GM19438 (cell line): Measurements from ENCODE around the gene MBD3L2B.

Source experiments
- ATAC-seq: cut with Tn5 transposase; IDR thresholded peaks from one replicate; pipeline ENCODE4 v1.9.1; 2021; ENCODE audit warnings: low read depth; ENCODE audit not compliant: unreplicated experiment

Gene MBD3L2B

DNA sequence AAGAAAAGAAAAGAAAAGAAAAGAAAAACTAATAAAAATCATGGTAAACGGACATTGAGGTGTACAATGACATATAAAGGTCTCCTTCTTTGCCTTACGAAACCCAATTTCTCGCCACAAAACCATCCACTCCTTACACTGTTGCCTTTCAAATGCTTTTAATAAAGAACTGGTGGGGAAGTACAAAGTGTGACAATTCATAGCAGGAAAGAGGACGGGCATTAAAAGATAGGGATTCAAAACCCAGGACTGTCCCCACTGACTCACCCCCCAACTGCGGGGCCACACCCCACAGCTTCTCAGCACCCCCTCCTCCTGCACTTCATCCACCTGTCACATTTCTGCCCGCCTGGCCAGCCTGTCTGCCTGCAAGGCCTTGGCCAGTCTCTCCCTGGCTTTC is 2.4 kb downstream of the MBD3L2B start:
- ATAC-seq = no peak

DNA sequence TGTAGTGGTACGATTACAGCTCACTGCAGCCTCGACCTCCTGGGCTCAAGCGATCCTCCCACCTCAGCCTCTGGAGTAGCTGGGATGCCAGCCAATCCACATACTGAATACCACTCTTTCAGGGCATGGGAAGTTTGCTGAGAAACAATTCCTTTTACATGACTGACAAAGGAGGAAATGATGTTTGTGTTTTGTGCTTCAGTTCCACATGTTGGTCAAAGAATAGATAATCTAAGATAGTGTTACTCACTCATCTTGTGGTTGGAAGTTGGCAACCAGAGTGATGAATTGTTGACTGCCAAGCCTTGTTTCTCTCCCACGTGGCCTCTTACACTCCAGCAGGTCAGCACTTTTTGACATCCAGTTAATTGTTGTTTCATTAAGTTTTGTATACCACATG is 7.6 kb downstream of the MBD3L2B start:
- no peak for ATAC-seq

DNA sequence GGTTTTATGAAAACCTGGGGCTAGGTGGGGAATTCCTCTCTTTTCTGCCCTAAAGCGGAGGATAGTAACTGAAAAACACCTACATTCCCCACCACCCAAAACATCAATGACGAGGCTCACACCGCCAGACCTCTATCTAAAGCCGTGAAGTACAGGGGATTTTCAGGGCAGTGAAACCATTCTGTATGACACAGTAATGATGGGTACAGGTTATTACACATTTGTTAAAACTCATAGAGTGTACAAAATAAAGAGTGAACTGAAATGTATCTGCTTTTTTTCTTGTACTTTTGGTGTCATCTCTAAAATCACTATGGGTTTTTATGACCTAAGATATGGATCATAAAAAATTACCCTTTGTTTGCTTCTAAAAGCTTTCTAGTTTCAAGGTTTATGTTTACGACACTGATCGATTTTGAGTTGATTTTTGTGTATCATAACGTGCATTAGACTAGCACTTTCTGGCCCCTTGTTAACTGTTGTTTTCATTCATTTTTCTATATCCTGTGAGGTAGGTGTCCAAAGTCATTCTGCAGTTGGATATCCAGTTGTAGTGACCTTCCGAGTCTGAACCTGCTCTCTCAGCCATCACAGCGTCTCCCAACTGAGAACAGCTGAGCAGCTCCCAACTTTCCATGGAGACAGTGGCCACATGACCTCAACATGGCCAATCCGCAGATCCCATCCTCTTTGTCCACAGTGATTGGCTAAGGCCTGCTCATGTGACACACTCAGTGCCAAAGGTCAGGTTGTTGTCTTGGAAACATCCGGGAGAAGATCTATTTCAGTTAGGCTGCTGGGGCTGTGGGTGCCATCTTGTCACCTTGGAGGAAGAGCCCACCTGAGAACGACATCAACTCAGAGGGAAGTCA is 10.3 kb downstream of the MBD3L2B start:
- ATAC-seq = no peak

DNA sequence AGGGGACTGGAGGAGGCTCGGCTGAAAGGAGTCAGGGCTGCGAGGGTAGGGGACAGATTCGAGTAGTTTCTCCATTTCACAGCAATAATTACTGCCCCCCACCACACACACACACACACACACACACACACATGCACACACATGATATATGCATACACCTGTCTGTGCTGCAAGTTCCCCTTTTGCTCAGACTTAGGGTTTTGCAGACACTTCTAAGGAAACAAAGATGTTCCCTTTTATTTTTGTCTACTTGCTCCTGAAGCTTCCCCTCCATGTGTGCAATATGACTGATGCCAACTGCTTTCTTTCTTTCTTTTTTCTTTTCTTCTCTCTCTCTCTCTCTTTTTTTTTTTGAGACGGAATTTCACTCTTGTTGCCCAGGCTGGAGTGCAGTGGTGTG is 13.4 kb downstream of the MBD3L2B start:
- ATAC-seq = no peak

DNA sequence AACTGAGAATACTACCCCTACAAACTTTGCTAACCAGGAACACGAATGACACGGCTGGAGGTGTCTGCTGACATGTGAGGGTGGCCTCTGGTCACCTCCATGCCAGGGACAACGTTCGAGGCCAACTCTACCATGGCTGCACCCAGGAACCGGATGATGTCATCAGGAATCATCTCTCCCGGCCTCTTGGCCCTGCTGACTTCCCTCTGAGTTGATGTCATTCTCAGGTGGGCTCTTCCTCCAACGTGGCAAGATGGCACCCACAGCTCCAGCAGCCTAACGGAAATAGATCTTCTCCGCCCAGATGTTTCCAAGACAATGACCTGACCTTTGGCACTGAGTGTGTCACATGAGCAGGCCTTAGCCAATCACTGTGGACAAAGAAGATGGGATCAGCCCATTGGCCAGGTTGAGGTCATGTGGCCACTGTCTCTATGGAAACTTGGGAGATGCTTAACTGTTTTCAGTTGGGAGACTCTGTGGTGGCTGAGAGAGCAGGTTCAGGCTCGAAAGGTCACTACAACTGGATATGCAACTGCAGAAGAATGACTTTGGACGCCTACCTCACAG is 15.0 kb downstream of the MBD3L2B start:
- no peak for ATAC-seq

DNA sequence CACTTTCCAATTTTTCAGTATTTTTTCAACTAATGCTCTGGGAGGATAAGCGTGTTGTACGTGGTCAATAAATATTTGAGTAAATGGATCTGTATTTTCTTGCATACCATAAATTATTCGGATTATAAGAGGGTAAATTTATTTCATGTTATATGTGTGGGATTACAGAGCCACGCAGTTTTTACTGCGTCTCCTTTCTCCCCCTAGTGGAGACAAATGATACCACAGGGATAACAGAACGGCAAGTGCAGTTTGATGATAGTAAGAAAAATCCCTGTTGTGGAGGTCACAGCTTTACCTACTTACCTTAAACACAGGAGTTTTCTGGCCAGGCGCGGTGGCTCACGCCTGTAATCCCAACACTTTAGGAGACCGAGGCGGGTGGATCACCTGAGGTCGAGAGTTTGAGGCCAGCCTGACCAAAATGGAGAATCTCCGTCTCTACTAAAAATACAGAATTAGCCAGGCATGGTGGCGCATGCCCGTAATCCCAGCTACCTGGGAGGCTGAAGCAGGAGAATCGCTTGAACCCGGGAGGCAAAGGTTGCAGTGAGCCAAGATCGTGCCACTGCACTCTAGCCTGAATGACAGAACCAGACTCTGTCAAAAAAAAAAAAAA is 16.8 kb downstream of the MBD3L2B start:
- ATAC-seq = no peak

DNA sequence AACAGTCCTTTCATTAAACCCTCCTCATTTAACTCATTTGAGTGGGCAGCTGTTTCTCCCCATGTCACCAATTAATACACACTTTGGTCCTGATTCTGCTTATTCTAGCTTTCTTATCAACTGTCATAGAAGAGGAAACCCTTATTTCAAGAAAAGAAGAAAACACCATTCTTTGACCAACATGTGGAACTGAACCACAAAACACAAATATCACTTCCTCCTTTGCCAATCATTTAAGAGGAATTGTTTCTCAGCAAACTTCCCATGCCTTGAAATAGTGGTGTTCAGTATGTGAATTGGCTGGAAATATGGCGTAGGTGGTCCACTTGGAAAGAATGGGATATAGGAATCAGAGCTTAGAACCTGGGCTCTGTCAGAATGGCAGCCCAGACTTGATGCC is 20.4 kb downstream of the MBD3L2B start:
- no peak for ATAC-seq

DNA sequence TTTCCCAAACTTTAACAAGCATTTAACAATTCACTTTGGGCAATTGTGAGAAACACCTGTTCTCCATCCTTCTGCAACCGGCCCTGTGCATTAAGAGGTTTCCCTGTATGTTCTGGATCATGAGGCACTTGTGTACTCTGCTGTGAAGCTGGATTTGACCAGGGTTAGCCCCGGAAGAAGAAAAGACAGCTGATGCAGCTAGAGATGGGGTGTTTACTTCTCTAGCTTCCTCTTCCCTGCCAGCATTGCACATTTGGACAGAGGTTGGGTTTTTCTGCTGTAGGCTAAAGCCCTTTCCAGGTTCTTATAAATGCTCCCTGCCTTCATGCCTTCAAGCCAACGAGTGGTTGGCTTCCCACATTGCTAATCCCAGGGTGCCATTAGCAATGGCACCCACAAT is 20.9 kb downstream of the MBD3L2B start:
- no peak for ATAC-seq

DNA sequence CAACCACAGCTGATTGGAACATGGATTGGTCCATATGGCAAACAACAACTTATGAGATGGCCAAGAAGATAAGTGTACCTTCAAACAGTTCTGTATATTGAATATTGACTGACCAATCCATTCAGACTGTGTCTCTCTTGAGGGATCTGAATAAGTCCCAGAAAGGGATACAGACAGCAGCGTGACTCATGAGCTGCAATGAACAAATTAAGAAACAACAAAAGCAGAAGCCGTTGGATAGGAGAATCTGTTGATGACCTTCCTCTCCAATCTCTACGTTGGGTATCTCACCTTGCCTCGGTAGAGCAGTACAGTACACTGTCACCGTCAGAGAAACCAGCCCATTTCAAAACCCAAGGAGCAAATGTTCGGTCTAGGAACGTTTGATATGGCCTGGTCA is 21.3 kb downstream of the MBD3L2B start:
- ATAC-seq = no peak

DNA sequence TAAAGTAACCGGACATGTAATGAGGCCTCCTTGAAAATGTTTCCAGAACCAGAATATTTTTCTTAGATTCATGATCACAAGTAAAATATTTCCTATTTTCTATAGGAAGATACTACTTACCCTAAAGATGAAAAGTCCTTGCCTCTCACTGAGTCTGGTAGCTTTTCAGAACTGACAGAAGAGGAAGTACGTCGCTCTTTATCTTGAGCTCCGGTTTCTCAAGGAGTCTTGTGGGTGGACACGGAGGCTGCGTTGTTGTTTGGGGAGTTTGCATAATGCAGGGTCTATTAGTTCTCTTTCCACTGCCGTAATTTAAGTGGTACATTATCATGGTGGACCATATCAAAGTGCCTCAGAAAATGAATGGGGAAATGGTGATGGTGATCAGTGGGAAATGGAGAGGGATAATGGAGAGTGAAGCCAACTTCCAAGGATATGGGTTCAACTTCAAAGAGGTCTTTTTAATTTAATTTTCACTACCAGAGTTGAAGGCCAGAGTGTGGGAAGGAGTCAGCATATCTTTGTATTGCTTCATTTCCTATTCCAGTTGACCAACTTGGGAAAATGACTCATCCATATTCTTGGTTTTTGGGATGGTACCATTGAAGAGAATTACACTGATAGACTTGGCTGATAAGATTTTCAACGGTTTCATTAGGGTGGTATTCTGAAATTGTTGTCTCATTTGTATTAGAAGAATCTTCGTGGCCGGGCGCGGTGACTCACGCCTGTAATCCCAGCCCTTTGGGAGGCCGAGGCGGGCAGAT is 23.4 kb downstream of the MBD3L2B start:
- no peak for ATAC-seq

DNA sequence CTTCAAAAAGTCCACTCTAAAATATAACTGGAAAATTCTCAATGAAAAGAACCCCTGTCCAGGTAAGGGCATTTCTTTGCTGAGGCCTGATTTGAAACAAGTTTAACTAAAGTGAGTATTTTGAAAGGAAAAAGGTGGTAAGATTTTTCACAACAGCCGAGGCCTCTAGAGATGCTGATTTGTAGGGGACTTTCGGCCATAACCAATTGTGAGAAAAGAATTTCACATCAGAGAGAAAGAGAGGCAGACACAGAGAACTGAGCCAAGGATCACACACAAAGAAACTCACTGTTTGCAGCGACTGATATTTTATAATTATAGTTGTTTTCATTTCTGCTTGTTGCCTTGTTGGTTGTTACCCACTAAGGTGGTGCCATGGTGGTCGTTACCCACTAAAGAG is 24.4 kb downstream of the MBD3L2B start:
- no peak for ATAC-seq

DNA sequence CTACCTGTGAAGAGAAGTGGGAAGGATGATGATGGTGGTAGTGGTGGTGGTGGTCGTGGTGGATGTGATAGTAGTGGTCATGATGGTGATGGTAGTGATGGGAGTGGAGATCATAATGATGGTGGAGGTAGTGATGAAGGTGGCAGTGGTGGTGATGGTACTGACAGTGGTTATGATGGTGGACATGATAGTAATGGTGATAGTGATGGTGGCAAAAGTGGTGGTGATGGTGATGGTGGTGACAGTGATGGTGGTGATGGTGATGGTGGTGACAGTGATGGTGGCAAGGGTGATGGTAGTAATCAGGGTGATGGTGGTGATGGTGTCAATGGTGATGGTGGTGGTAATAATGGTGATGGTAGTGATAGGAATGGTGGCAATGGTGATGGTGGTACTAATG is 26.2 kb downstream of the MBD3L2B start:
- no peak for ATAC-seq

DNA sequence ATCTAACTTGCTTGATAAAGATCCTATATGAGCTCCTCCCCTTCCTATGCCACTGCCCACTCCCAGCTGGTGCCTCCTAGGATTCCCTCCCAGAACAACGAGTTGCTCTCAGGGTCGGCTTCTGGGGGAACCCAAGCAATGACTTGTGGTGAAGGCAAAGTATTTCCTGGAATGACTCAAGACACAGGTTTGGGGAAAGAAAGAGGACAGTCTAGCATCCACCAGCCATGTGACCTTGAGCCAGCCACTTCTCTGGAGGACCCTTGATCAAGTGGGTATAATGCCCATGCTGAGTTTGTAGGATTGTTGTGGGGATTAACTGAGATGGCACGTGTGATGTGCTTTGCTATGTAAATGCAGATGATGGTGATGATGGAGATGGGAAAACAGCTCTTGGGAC is 33.0 kb downstream of the MBD3L2B start:
- ATAC-seq = no peak

DNA sequence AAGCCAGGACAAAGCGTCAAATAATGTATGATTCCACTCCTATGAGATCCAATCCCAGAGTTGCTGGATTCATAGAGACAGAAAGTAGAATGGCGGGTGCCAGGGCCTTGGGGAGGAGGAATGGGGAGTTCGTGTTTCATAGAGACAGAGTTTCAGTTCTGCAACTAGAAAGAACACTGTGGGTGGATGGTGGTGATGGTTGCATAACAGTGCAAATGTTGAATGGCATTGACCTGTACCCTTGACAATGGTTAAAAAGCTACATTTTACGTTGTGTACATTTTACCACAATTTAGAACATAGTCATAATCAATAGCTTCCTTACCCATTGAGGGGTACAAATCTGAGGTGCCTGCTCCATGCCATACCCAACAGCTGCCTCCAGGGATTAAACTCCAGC is 33.4 kb downstream of the MBD3L2B start:
- ATAC-seq = no peak

DNA sequence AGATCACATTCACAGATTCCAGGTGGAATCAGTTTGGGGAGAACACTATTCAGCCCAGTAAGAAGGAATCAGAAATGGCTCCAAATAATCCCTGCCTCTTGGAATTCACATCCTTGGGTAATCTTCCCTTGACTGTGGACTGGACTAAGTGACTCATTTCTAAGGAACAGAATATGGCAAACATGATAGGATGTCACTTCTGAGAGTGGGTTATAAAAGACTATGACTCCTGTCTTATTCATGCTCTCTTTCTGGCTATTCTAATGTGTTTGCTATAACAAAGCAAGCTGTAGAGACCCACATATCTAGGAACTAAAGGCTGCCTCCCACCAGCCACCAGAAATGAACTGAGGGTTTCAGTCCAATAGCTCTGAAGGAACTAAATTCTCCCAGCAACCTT is 37.8 kb downstream of the MBD3L2B start:
- ATAC-seq = no peak

DNA sequence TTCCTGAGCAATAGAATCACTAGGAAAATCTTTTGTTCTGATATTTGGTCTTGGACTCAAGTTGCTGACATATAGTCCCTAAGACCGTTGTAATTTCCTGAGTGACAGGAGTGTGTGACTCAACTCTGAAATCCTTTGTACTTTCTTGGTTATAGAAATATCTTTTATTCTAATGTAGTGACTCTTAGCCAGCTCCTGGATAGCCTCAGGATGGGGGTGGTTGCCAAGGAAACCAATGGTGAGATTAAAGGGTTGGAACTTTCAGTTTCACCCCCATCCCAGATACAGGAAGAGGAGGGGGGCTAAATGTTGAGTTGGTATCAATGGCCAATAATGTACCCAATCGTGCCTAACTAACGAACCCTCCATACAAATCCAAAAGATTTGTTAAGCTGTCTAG is 41.8 kb downstream of the MBD3L2B start:
- ATAC-seq = no peak

DNA sequence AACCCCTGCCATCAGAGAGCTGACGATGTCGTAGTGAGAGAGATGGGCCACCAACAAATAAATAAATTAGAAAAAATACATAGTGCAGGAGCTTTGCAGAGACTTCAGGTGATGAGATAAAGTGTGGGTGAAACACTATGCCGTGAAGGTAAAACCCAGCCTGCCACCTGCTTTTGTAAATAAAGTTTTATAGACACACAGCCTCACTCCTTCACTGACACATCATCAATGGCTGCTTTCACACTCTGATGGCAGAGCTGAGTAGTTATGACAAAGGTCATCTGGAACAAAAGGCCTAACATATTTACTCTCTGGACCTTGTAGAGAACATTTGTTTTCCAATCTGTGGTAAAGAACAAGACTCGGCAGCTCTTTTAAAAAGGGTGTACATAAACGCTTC is 45.0 kb downstream of the MBD3L2B start:
- no peak for ATAC-seq

DNA sequence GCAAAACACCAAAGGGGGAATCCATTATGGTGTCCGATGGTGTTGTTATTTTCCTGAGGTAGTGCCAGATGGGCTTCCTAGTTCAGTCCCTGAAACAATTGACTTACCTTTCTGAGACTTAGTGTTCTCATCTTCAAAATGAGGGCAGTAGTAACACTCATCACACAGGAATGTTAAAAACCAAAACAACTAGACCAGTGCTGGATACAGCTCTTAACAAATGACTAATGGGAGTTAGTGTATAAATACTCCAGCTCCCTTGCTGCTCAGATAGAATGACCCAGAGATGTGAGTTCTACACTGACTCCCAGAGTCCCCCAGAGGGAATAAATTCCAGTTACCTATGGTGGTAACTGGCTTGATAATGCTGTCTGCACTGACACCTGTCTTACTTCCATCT is 49.9 kb downstream of the MBD3L2B start:
- ATAC-seq = no peak

DNA sequence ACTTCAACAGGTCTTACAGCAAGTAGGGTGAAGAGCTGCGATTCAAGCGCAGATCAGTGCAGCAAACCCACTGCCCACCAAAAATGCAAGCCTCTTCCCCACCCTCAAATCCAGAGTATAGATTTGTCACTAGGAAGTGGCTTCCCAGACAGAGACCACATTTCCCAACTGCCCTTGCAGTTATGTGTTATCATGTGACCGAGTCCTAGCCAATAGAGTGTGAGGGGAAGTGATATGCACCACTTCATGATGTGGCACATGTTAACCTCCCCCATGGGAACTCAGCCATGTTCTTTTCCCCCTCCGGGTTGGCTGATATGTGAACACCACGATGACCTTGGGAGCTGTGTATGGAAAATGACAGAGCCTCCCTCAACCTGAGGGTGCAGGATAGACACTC is 50.8 kb downstream of the MBD3L2B start:
- ATAC-seq = no peak

DNA sequence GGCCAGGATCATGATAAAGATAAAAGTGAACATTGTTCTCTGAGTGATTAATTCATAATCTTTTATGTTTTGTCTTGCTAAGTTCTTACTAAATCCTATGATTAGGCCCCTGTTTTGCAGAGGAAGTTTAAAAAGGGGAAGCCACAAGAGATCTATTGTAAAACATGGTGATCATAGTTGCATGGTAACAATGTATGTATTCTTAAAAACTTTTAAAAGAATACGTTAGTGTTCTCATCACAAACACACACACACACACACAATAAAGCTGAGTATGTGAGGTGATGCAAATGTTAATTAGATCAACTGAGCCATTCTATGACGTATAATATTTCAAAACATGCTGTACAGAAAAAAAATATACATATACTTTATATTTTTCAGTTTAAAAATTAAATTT is 51.2 kb downstream of the MBD3L2B start:
- no peak for ATAC-seq

DNA sequence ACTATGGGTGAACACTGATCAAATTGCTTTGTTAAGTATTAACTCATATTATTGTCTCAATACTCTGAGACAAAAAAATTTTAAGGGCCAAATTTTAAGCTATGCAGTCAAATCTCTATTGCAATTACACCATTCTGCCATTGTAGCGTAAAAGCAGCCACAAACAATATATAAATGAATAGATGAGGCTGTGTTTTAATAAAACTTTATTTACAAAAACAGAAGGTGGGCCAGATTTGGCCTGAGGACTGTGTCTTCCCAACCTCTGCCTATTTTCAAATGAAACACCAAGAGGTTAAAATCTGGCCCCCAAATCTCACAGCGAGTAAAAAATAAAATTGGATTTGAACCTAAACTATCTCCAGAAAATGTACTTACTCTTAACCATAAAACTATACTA is 51.7 kb downstream of the MBD3L2B start:
- no peak for ATAC-seq
